K562 (cell line): ENCODE measurements around the gene HMCES.

Source experiments
- ATF1 ChIP-seq, 2 experiments: fragments of 450-650 bp in 1 of 2; IDR thresholded peaks; 2 replicates each; pipeline ENCODE4 v1.6.1; 2016; ENCODE audit warnings: missing compliant biosample characterization in 1 of 2, missing genetic modification characterization in 1 of 2
- BACH1 ChIP-seq: fragments of 200-800 bp; sonication (Bioruptor generic); IDR thresholded peaks from 2 replicates; pipeline ENCODE4 v1.6.1; 2016; ENCODE audit warnings: missing genetic modification characterization, missing compliant biosample characterization
- CTCF ChIP-seq, 3 experiments: IDR thresholded peaks in 2 of 3; conservative IDR thresholded peaks in 1 of 3; 2 replicates each; pipeline ENCODE4 v1.5.1; 2011 to 2012; ENCODE audit warnings: low read length in 3 of 3, mild to moderate bottlenecking in 3 of 3, control low read depth in 2 of 3, improper control_type of control experiment in 1 of 3, inconsistent platforms in 1 of 3, low read depth in 1 of 3, mixed read lengths in 1 of 3, moderate library complexity in 1 of 3; ENCODE audit not compliant: insufficient read depth in 2 of 3
- ETS2 ChIP-seq: IDR thresholded peaks from 2 replicates; pipeline ENCODE4 v1.6.1; 2016; ENCODE audit warnings: borderline replicate concordance, missing genetic modification characterization, mild to moderate bottlenecking, moderate library complexity, missing compliant biosample characterization; ENCODE audit not compliant: poor library complexity, severe bottlenecking
- MYC ChIP-seq, 2 experiments: fragments of 250-450 bp in 1 of 2; sonication (Bioruptor Pico) in 1 of 2; IDR thresholded peaks; 2 replicates each; pipeline versions ENCODE4 v1.5.1 to v1.6.1; 2012 to 2021; ENCODE audit warnings: low read depth in 2 of 2, borderline replicate concordance in 1 of 2, improper control_type of control experiment in 1 of 2, low read length in 1 of 2, mild to moderate bottlenecking in 1 of 2, moderate library complexity in 1 of 2
- POLR2A ChIP-seq: fragments of 450-650 bp; conservative IDR thresholded peaks from 2 replicates; pipeline ENCODE4 v1.6.1; 2016
- SIN3A ChIP-seq, 2 experiments: fragments of 150-350 bp in 1 of 2; IDR thresholded peaks; 2 replicates each; pipeline ENCODE4 v1.6.1; 2011 to 2016; ENCODE audit warnings: borderline replicate concordance in 2 of 2, low read depth in 2 of 2, low read length in 2 of 2, mild to moderate bottlenecking in 2 of 2, moderate library complexity in 2 of 2; ENCODE audit not compliant: control insufficient read depth in 1 of 2
- STAT5B ChIP-seq: fragments of 250-450 bp; sonication (Bioruptor Pico); IDR thresholded peaks from 2 replicates; pipeline ENCODE4 v1.8.0; 2021; ENCODE audit warnings: mild to moderate bottlenecking, inconsistent platforms
- ZNF274 ChIP-seq: IDR thresholded peaks from 2 replicates; pipeline ENCODE4 v1.6.1; 2011; ENCODE audit warnings: low read depth, mild to moderate bottlenecking, low read length, moderate library complexity, borderline replicate concordance

- TF ChIP-seq STAT5B (CRISPR knock-in tag) (no peak), ATF1 (CRISPR knock-in tag; IDR thresholded peaks at IDR 0.05) (no peak), ATF1 (tag; IDR thresholded peaks at IDR 0.05) (0 out of 2 replicates have a peak, but pooled peaks have one; percentile 30), BACH1 (tag) (no peak), POLR2A (no peak), SIN3A (IDR thresholded peaks at IDR 0.05; ENCODE audit: borderline replicate concordance in 2 of 2, control insufficient read depth in 1 of 2, low read depth in 2 of 2, low read length in 2 of 2) (no peak; a peak in 1 of 4 replicates), MYC (IDR thresholded peaks at IDR 0.05; ENCODE audit: low read depth, low read length) (no peak), MYC (CRISPR knock-in tag; IDR thresholded peaks at IDR 0.05; ENCODE audit: borderline replicate concordance, low read depth) (no peak), ETS2 (tag) (no peak), CTCF (IDR thresholded peaks at IDR 0.05 in 2 of 3, conservative IDR thresholded peaks at IDR 0.05 in 1 of 3; ENCODE audit: insufficient read depth in 2 of 3, low read depth in 1 of 3, low read length in 3 of 3) (no peak), ZNF274 (no peak)
Measured at GRCh38 chr3:129305592-129306091, 27.0 kb downstream of the HMCES start.
